SK-N-SH treated with all-trans-retinoic acid at 6 μM for 48 hours (cell line): ENCODE data around the gene GABPB2.

ENCODE experiments used
- ARNTL ChIP-seq: fragments of 450-650 bp; formaldehyde crosslinking; IDR thresholded peaks from 2 replicates; pipeline ENCODE4 v1.5.0; 2020; ENCODE audit warnings: low read depth, mild to moderate bottlenecking, moderate library complexity, borderline replicate concordance
- BACH2 ChIP-seq: fragments of 250-450 bp; sonication (Bioruptor Pico); IDR thresholded peaks from 2 replicates; pipeline ENCODE4 v1.9.0; 2021; ENCODE audit warnings: mild to moderate bottlenecking, borderline replicate concordance
- CREB5 ChIP-seq: fragments of 250-450 bp; sonication (Bioruptor Pico); IDR thresholded peaks from 2 replicates; pipeline ENCODE4 v1.5.1; 2020; ENCODE audit warnings: low read depth, mild to moderate bottlenecking, moderate library complexity
- CSDC2 ChIP-seq: fragments of 250-450 bp; sonication (Bioruptor Pico); IDR thresholded peaks from 2 replicates; pipeline ENCODE4 v1.5.0; 2020; ENCODE audit warnings: mild to moderate bottlenecking, moderate library complexity
- OSR1 ChIP-seq: fragments of 250-450 bp; sonication (Bioruptor Pico); IDR thresholded peaks from 2 replicates; pipeline ENCODE4 v1.8.0; 2022; ENCODE audit warnings: moderate library complexity, mild to moderate bottlenecking, inconsistent platforms
- RARB ChIP-seq: fragments of 250-450 bp; sonication (Bioruptor Pico); IDR thresholded peaks from 2 replicates; pipeline ENCODE4 v1.8.0; 2021; ENCODE audit warnings: mild to moderate bottlenecking, moderate library complexity
- SNAI2 ChIP-seq: fragments of 250-450 bp; sonication (Bioruptor Pico); IDR thresholded peaks from 2 replicates; pipeline ENCODE4 v1.5.0; 2020; ENCODE audit warnings: mild to moderate bottlenecking, moderate library complexity
- TOX ChIP-seq: fragments of 250-450 bp; sonication (Bioruptor Pico); IDR thresholded peaks from 2 replicates; pipeline ENCODE4 v1.8.0; 2021; ENCODE audit warnings: mild to moderate bottlenecking, moderate library complexity, borderline replicate concordance
- ZC3H10 ChIP-seq: fragments of 250-450 bp; sonication (Bioruptor Pico); IDR thresholded peaks from 2 replicates; pipeline ENCODE4 v1.5.1; 2021; ENCODE audit warnings: mild to moderate bottlenecking, moderate library complexity
- ZFP3 ChIP-seq: fragments of 250-450 bp; sonication (Bioruptor Pico); IDR thresholded peaks from 2 replicates; pipeline ENCODE4 v1.5.0; 2020; ENCODE audit warnings: mild to moderate bottlenecking, moderate library complexity
- ZFP30 ChIP-seq: fragments of 450-650 bp; formaldehyde crosslinking; IDR thresholded peaks from 2 replicates; pipeline ENCODE4 v1.5.0; 2022; ENCODE audit warnings: mild to moderate bottlenecking, moderate library complexity
- TF ChIP-seq, protein P1 (sequence below): fragments of 250-450 bp; sonication (Bioruptor Pico); IDR thresholded peaks from 2 replicates; pipeline ENCODE4 v1.8.0; 2020; ENCODE audit warnings: mild to moderate bottlenecking, moderate library complexity, borderline replicate concordance
- TF ChIP-seq, protein P2 (sequence below): fragments of 250-450 bp; sonication (Bioruptor Pico); IDR thresholded peaks from 2 replicates; pipeline ENCODE4 v1.8.0; 2021; ENCODE audit warnings: low read depth, mild to moderate bottlenecking, moderate library complexity, borderline replicate concordance
- TF ChIP-seq, protein P3 (sequence below): fragments of 250-450 bp; sonication (Bioruptor Pico); IDR thresholded peaks from 2 replicates; pipeline ENCODE4 v1.5.1; 2021; ENCODE audit warnings: mild to moderate bottlenecking, moderate library complexity

GRCh38 chr1:151164732-151165280 is 94.2 kb downstream of the GABPB2 start:
- no peak for TF ChIP-seq ZFP30 (CRISPR knock-in tag)
- no peak for TF ChIP-seq CREB5
- no peak for TF ChIP-seq ZFP3 (CRISPR knock-in tag)
- TF ChIP-seq, protein P1, sequence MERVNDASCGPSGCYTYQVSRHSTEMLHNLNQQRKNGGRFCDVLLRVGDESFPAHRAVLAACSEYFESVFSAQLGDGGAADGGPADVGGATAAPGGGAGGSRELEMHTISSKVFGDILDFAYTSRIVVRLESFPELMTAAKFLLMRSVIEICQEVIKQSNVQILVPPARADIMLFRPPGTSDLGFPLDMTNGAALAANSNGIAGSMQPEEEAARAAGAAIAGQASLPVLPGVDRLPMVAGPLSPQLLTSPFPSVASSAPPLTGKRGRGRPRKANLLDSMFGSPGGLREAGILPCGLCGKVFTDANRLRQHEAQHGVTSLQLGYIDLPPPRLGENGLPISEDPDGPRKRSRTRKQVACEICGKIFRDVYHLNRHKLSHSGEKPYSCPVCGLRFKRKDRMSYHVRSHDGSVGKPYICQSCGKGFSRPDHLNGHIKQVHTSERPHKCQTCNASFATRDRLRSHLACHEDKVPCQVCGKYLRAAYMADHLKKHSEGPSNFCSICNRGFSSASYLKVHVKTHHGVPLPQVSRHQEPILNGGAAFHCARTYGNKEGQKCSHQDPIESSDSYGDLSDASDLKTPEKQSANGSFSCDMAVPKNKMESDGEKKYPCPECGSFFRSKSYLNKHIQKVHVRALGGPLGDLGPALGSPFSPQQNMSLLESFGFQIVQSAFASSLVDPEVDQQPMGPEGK (CRISPR knock-in tag) = no peak
- no peak for TF ChIP-seq ARNTL (CRISPR knock-in tag)
- no peak for TF ChIP-seq SNAI2 (CRISPR knock-in tag)
- no peak for TF ChIP-seq BACH2
- TF ChIP-seq TOX (CRISPR knock-in tag) = no peak
- TF ChIP-seq ZC3H10 = no peak
- no peak for TF ChIP-seq CSDC2 (CRISPR knock-in tag)
- TF ChIP-seq, protein P2, sequence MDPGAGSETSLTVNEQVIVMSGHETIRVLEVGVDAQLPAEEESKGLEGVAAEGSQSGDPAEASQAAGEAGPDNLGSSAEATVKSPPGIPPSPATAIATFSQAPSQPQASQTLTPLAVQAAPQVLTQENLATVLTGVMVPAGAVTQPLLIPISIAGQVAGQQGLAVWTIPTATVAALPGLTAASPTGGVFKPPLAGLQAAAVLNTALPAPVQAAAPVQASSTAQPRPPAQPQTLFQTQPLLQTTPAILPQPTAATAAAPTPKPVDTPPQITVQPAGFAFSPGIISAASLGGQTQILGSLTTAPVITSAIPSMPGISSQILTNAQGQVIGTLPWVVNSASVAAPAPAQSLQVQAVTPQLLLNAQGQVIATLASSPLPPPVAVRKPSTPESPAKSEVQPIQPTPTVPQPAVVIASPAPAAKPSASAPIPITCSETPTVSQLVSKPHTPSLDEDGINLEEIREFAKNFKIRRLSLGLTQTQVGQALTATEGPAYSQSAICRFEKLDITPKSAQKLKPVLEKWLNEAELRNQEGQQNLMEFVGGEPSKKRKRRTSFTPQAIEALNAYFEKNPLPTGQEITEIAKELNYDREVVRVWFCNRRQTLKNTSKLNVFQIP (CRISPR knock-in tag) = no peak
- TF ChIP-seq, protein P3, sequence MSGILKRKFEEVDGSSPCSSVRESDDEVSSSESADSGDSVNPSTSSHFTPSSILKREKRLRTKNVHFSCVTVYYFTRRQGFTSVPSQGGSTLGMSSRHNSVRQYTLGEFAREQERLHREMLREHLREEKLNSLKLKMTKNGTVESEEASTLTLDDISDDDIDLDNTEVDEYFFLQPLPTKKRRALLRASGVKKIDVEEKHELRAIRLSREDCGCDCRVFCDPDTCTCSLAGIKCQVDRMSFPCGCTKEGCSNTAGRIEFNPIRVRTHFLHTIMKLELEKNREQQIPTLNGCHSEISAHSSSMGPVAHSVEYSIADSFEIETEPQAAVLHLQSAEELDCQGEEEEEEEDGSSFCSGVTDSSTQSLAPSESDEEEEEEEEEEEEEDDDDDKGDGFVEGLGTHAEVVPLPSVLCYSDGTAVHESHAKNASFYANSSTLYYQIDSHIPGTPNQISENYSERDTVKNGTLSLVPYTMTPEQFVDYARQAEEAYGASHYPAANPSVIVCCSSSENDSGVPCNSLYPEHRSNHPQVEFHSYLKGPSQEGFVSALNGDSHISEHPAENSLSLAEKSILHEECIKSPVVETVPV (CRISPR knock-in tag) = no peak
- no peak for TF ChIP-seq RARB (CRISPR knock-in tag)
- no peak for TF ChIP-seq OSR1 (CRISPR knock-in tag)
